ENCODE measurements around the gene NKX2-1.

The NKX2-1 gene

GRCh38 chr14:36505181-36505815, 14.7 kb downstream of the NKX2-1 start:
- no peak for TF ChIP-seq CTCF (IDR thresholded peaks at IDR 0.05; ENCODE audit: insufficient read depth, low read depth, low read length, missing control alignments)
- no peak for DNase-seq (ENCODE audit: low read depth)
- no peak overlapping the region for H3K4me3 ChIP-seq (ENCODE audit: low read depth, low read length)

- no peak overlapping the region for H3K4me3 ChIP-seq (ENCODE audit: low read depth, low read length)
- DNase-seq (ENCODE audit: low read depth) = no peak
- TF ChIP-seq CTCF (IDR thresholded peaks at IDR 0.05; ENCODE audit: insufficient read depth, low read depth, low read length, missing control alignments) = no peak
Observed at GRCh38 chr14:36504771-36505175, 15.3 kb downstream of the NKX2-1 start.

GRCh38 chr14:36503771-36504741, 16.0 kb downstream of the NKX2-1 start:
- no peak for DNase-seq (ENCODE audit: low read depth)
- TF ChIP-seq CTCF (IDR thresholded peaks at IDR 0.05; ENCODE audit: insufficient read depth, low read depth, low read length, missing control alignments) = no peak
- no peak overlapping the region for H3K4me3 ChIP-seq (ENCODE audit: low read depth, low read length)

- no peak for TF ChIP-seq CTCF (IDR thresholded peaks at IDR 0.05; ENCODE audit: insufficient read depth, low read depth, low read length, missing control alignments)
- DNase-seq (ENCODE audit: low read depth) = no peak
- H3K4me3 ChIP-seq (ENCODE audit: low read depth, low read length) = no peak overlapping the region
Observed at GRCh38 chr14:36502558-36503508, 17.2 kb downstream of the NKX2-1 start.

- no peak overlapping the region for H3K4me3 ChIP-seq (ENCODE audit: low read depth, low read length)
- TF ChIP-seq CTCF (IDR thresholded peaks at IDR 0.05; ENCODE audit: insufficient read depth, low read depth, low read length, missing control alignments) = no peak
- no peak for DNase-seq (ENCODE audit: low read depth)
Observed at GRCh38 chr14:36498938-36499337, 21.1 kb downstream of the NKX2-1 start.

- no peak overlapping the region for H3K4me3 ChIP-seq (ENCODE audit: low read depth, low read length)
- TF ChIP-seq CTCF (IDR thresholded peaks at IDR 0.05; ENCODE audit: insufficient read depth, low read depth, low read length, missing control alignments) = no peak
- no peak for DNase-seq (ENCODE audit: low read depth)
Observed at GRCh38 chr14:36496346-36496745, 23.7 kb downstream of the NKX2-1 start.
